ENCODE data around the gene STX4. TPM values are rescaled to one million over a fixed set of nuclear protein-coding genes. Genes with fewer than 3 reads are reported as not detected.

STX4 gene
- total RNA-seq, 2 experiments from 2014 or later: 29.2 to 35.9 TPM

GRCh38 chr16:31073142-31073969 is 40.0 kb downstream of the STX4 start:
- no peaks in the 10 kb centered on the region for H3K9me3 Mint-ChIP-seq (ENCODE audit: low read depth)
- peak; percentile 53 for ATAC-seq
- peak overlapping the region; percentile 97 for H3K4me3 Mint-ChIP-seq

DNA sequence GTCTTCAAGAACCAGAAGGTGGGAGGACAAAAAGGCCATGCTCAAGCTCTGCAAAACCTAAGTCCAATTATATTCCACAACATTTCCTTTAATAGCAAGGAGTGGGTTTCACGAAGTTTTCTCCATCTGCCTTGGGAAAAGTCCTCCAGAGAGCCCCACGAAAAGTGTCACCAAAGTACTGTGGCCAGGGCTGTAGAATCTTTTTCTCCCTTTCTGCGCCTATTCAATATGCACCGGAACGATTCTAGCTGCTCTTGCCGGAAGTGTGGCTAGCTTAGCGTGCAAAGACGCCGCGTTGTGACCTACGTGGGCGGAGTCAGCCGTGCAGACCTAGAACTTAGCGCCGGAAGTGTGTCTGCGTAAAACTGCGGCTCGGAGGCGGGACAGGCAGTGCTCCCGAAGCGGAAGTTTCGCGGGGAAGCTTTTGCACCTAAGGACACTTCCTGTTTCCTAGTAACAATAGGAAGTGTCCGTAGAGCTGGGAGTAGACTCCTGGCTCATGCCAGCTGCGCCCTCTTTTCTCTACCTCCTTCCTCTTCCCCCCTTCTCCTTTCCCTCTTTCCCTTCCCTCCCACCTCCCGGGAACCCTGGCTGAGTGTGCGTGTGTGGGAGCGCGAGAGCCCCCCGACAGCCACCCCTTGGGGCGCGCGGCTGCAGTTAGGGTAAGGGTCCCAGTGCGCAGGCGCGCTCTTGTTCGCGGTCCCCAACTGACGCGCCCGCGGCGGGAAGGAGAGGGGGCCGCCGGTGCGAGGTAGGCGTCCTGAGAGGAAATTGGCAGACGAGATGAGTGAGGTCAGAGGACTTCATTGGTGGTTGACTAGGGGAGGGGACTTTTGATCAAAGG is 40.8 kb downstream of the STX4 start, which contains the start of the genes ZNF646 and ZNF668:
Gene ZNF646, plus strand, starts transcription at position 453 of the 844 bp plus-strand sequence. CDS start 1,903 bp downstream, outside the sequence.
Gene ZNF668, minus strand, starts transcription at position 271 of the 844 bp plus-strand sequence. CDS start 9,781 bp downstream, outside the sequence.
- ATAC-seq (peak; percentile 83), DNase-seq (peak; percentile 99)
- intact Hi-C loops (cut with DNase I, micrococcal nuclease): loop anchor here (1.0 to 5.0 kb wide), 26 partner anchors 20 to 801 kb away; partner anchors contain the start of genes ARMC5 (in 2 of the 2), FUS (in 2 of the 2), KAT8 (in 2 of the 2) and SETD1A (in 2 of the 2)
- peaks cover 30% of the 10 kb centered on the region for H3K4me1 Mint-ChIP-seq
- H3K36me3 Mint-ChIP-seq (ENCODE audit: low read depth): peaks cover 37% of the 10 kb centered on the region
- no peaks in the 10 kb centered on the region for H3K9me3 Mint-ChIP-seq (ENCODE audit: low read depth)
- POLR2A ChIA-PET: interaction anchor here (0.6 to 1.8 kb wide), 14 partner anchors 11 to 326 kb away, joined by 3 to 23 read pairs (median 4); partner anchors contain the start of genes FUS, KAT8, PHKG2 and STX4
- peak within 1 kb of the TSS; percentile 97 for H3K4me3 Mint-ChIP-seq
- H3K27me3 Mint-ChIP-seq: no peaks in the 10 kb centered on the region
- H3K27ac Mint-ChIP-seq: peak within 1 kb of the TSS; percentile 98
- CTCF ChIA-PET: interaction anchor here (0.6 to 2.3 kb wide), 13 partner anchors 11 to 795 kb away, joined by 3 to 15 read pairs (median 3); partner anchors contain the start of genes KAT8, STX4 and VKORC1

More at GRCh38 chr16:31073142-31073969, 40.0 kb downstream of the STX4 start:
- DNase-seq: peak; percentile 95
- Mint-ChIP-seq H3K4me1 (peaks cover 34% of the 10 kb centered on the region), H3K36me3 (ENCODE audit: low read depth) (peaks cover 29% of the 10 kb centered on the region), H3K27ac (peak overlapping the region; percentile 98), H3K27me3 (no peaks in the 10 kb centered on the region)
- CTCF ChIA-PET: interaction anchor here (0.6 to 2.3 kb wide), 12 partner anchors 10 to 796 kb away, joined by 3 to 15 read pairs (median 3); partner anchors contain the start of genes KAT8, STX4 and VKORC1
- POLR2A ChIA-PET: interaction anchor here (0.6 to 1.8 kb wide), 15 partner anchors 12 to 326 kb away, joined by 3 to 23 read pairs (median 4); partner anchors contain the start of genes FUS, KAT8, PHKG2 and STX4
- intact Hi-C loops (cut with DNase I, micrococcal nuclease): loop anchor here (1.0 to 5.0 kb wide), 9 partner anchors 77 to 801 kb away; partner anchors contain the start of genes FBRS (in 1 of the 2), FUS (in 1 of the 2), PHKG2 (in 1 of the 2) and RUSF1 (in 1 of the 2)

DNA sequence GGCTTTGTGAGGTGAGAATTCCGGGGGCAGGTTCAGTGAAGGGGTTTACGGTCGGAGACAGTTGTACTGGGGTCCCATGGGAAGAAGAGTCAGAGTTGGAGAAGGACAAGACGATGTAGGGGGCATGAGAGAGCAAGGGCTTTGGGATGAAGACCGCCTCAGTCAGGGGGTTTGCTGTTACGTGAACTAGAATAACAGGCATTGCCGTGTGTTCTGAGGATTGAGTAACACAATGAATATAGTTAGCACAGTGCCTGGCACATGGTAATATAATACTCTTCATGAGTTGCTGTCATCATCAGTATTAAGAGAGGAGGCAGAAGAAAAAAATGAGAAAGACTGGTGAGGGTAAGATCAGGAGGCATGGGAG is 41.4 kb downstream of the STX4 start:
- H3K36me3 Mint-ChIP-seq (ENCODE audit: low read depth): peaks cover 38% of the 10 kb centered on the region
- POLR2A ChIA-PET: interaction anchor here (0.6 to 1.8 kb wide), 11 partner anchors 11 to 144 kb away, joined by 3 to 23 read pairs (median 4); partner anchors contain the start of genes FUS, KAT8 and STX4
- no peaks in the 10 kb centered on the region for H3K27me3 Mint-ChIP-seq
- DNase-seq (no peak), ATAC-seq (no peak)
- H3K4me3 Mint-ChIP-seq: peak overlapping the region; percentile 97
- intact Hi-C loops (cut with DNase I, micrococcal nuclease): loop anchor here (1.0 to 5.0 kb wide), 19 partner anchors 20 to 627 kb away; partner anchors contain the start of genes ARMC5 (in 2 of the 2), KAT8 (in 2 of the 2), SETD1A (in 2 of the 2) and VKORC1 (in 2 of the 2)
- no peaks in the 10 kb centered on the region for H3K9me3 Mint-ChIP-seq (ENCODE audit: low read depth)
- H3K27ac Mint-ChIP-seq: peak overlapping the region; percentile 98
- H3K4me1 Mint-ChIP-seq: peaks cover 28% of the 10 kb centered on the region
- CTCF ChIA-PET: interaction anchor here (0.9 to 2.3 kb wide), 7 partner anchors 20 to 794 kb away, joined by 3 to 15 read pairs (median 7); partner anchors contain the start of genes KAT8, STX4 and VKORC1

GRCh38 chr16:31076319-31076718 is 43.0 kb downstream of the STX4 start:
- ATAC-seq (no peak), DNase-seq (no peak)
- Mint-ChIP-seq H3K27ac (no peak overlapping the region), H3K36me3 (ENCODE audit: low read depth) (peaks cover 44% of the 10 kb centered on the region), H3K9me3 (ENCODE audit: low read depth) (no peaks in the 10 kb centered on the region), H3K27me3 (no peaks in the 10 kb centered on the region), H3K4me3 (peak overlapping the region; percentile 97), H3K4me1 (peaks cover 32% of the 10 kb centered on the region)
- ChIA-PET CTCF (interaction anchor here (0.7 kb wide), 1 partner anchor 41 kb away, joined by 5 read pairs; the partner anchor contains the start of gene KAT8), POLR2A (no interaction called here)
- intact Hi-C loops (cut with DNase I, micrococcal nuclease): no loop called here

DNA sequence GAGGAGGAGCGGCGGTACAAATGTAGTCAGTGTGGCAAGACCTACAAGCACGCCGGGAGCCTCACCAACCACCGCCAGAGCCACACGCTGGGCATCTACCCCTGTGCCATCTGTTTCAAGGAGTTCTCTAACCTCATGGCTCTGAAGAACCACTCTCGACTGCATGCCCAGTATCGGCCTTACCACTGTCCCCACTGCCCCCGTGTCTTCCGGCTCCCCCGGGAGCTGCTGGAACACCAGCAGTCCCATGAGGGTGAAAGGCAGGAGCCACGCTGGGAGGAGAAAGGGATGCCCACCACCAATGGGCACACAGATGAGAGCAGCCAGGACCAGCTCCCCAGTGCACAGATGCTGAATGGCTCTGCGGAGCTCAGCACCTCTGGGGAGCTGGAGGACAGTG is 43.7 kb downstream of the STX4 start:
- Mint-ChIP-seq H3K9me3 (ENCODE audit: low read depth) (no peaks in the 10 kb centered on the region), H3K4me3 (no peak overlapping the region), H3K36me3 (ENCODE audit: low read depth) (peaks cover 43% of the 10 kb centered on the region), H3K4me1 (peaks cover 27% of the 10 kb centered on the region), H3K27me3 (no peaks in the 10 kb centered on the region), H3K27ac (no peak overlapping the region)
- ATAC-seq: no peak
- DNase-seq: no peak
- intact Hi-C loops (cut with DNase I, micrococcal nuclease): no loop called here
- ChIA-PET CTCF (interaction anchor here (1.3 kb wide), 1 partner anchor 95 kb away, joined by 5 read pairs; no protein-coding TSS in a partner anchor), POLR2A (no interaction called here)

GRCh38 chr16:31077592-31078396 is 44.4 kb downstream of the STX4 start:
- ChIA-PET CTCF (interaction anchor here (0.6 to 1.3 kb wide), 2 partner anchors 79 to 95 kb away, joined by 3 to 5 read pairs; no protein-coding TSS in a partner anchor), POLR2A (interaction anchor here (0.6 kb wide), 1 partner anchor 14 kb away, joined by 4 read pairs; no protein-coding TSS in a partner anchor)
- intact Hi-C loops (cut with DNase I, micrococcal nuclease): no loop called here
- Mint-ChIP-seq H3K27me3 (no peaks in the 10 kb centered on the region), H3K27ac (no peak overlapping the region), H3K4me3 (no peak overlapping the region), H3K9me3 (ENCODE audit: low read depth) (no peaks in the 10 kb centered on the region), H3K36me3 (ENCODE audit: low read depth) (peaks cover 38% of the 10 kb centered on the region), H3K4me1 (peaks cover 25% of the 10 kb centered on the region)
- DNase-seq (no peak), ATAC-seq (no peak)

GRCh38 chr16:31078597-31079341 is 45.4 kb downstream of the STX4 start:
- H3K9me3 Mint-ChIP-seq (ENCODE audit: low read depth): no peaks in the 10 kb centered on the region
- POLR2A ChIA-PET: interaction anchor here (0.6 kb wide), 1 partner anchor 13 kb away, joined by 4 read pairs; no protein-coding TSS in a partner anchor
- no peak for DNase-seq
- intact Hi-C loops (cut with DNase I, micrococcal nuclease): no loop called here
- no peak overlapping the region for H3K27ac Mint-ChIP-seq
- H3K36me3 Mint-ChIP-seq (ENCODE audit: low read depth): peaks cover 38% of the 10 kb centered on the region
- H3K27me3 Mint-ChIP-seq: no peaks in the 10 kb centered on the region
- H3K4me1 Mint-ChIP-seq: peaks cover 25% of the 10 kb centered on the region
- CTCF ChIA-PET: interaction anchor here (0.7 to 1.3 kb wide), 2 partner anchors 96 to 139 kb away, joined by 3 to 5 read pairs; no protein-coding TSS in a partner anchor
- ATAC-seq: no peak
- H3K4me3 Mint-ChIP-seq: no peak overlapping the region

DNA sequence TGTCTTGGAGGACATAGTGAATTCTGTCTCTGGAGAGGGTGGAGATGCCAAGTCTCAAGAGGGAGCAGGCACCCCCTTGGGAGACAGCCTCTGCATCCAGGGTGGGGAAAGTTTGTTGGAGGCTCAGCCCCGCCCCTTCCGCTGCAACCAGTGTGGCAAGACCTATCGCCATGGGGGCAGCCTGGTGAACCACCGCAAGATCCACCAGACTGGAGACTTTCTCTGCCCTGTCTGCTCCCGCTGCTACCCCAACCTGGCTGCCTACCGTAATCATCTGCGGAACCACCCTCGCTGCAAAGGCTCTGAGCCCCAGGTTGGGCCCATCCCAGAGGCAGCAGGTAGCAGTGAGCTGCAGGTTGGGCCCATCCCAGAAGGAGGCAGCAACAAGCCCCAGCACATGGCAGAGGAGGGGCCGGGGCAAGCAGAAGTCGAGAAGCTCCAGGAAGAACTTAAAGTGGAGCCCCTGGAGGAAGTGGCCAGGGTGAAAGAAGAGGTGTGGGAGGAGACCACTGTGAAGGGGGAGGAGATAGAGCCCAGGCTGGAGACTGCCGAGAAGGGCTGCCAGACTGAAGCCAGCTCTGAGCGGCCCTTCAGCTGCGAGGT is 46.1 kb downstream of the STX4 start:
- Mint-ChIP-seq H3K27me3 (no peaks in the 10 kb centered on the region), H3K4me3 (no peak overlapping the region), H3K9me3 (ENCODE audit: low read depth) (no peaks in the 10 kb centered on the region), H3K36me3 (ENCODE audit: low read depth) (peaks cover 38% of the 10 kb centered on the region), H3K27ac (no peak overlapping the region), H3K4me1 (peaks cover 25% of the 10 kb centered on the region)
- ChIA-PET CTCF (interaction anchor here (0.7 kb wide), 1 partner anchor 140 kb away, joined by 3 read pairs; no protein-coding TSS in a partner anchor), POLR2A (interaction anchor here (0.6 to 0.7 kb wide), 2 partner anchors 38 to 101 kb away, joined by 3 read pairs; partner anchors contain the start of gene KAT8)
- no peak for DNase-seq
- no peak for ATAC-seq
- intact Hi-C loops (cut with DNase I, micrococcal nuclease): no loop called here

- Mint-ChIP-seq H3K4me3 (no peak overlapping the region), H3K27me3 (no peaks in the 10 kb centered on the region), H3K27ac (no peak overlapping the region), H3K4me1 (peaks cover 19% of the 10 kb centered on the region), H3K9me3 (ENCODE audit: low read depth) (no peaks in the 10 kb centered on the region), H3K36me3 (ENCODE audit: low read depth) (peaks cover 32% of the 10 kb centered on the region)
- CTCF ChIA-PET: interaction anchor here (0.8 kb wide), 1 partner anchor 96 kb away, joined by 3 read pairs; no protein-coding TSS in a partner anchor
- ATAC-seq (no peak), DNase-seq (no peak)
- POLR2A ChIA-PET: interaction anchor here (0.6 to 0.7 kb wide), 2 partner anchors 37 to 100 kb away, joined by 3 read pairs; partner anchors contain the start of gene KAT8
- intact Hi-C loops (cut with DNase I, micrococcal nuclease): no loop called here
Observed at GRCh38 chr16:31080035-31080629, 46.8 kb downstream of the STX4 start.

All from activated CD4-positive, alpha-beta T cell treated with anti-CD3 and anti-CD28 coated beads for 36 hours (primary cell).